Fibroblast of pulmonary artery (primary cell): ENCODE measurements around the gene KIF16B.

Experiments
- DNase-seq: peaks from one replicate; pipeline ENCODE4 v3.0.0-alpha.2; 2010; ENCODE audit warnings: low read depth
- H3K4me3 ChIP-seq: replicated peaks from 2 replicates; pipeline ENCODE4 v1.5.1; 2011; ENCODE audit warnings: low read depth, mild to moderate bottlenecking, control low read depth, low read length, moderate library complexity
- TF ChIP-seq, protein P1 (sequence below): IDR thresholded peaks from 2 replicates; pipeline ENCODE4 v1.5.1; 2011; ENCODE audit warnings: mild to moderate bottlenecking, control low read depth, low read length, inconsistent platforms; ENCODE audit errors: missing control alignments

KIF16B gene

DNA sequence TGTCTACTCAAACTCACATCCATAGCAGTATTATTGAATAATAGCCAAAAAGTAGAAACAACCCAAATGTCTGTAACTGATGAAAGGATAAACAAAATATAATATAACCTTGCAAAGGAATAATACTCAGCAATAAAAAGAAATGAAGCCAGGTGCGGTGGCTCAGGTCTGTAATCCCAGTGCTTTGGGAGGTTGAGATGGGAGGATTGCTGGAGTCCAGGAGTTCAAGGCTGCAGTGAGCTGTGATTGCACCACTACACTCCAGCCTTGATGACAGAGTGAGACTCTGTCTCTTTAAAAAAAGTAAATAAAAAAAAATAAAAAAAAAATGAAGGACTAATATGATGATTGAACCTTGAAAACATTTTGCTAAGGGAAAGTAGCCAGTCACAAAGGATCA is 22.1 kb upstream of the KIF16B start:
- no peak for DNase-seq
- no peak overlapping the region for H3K4me3 ChIP-seq
- TF ChIP-seq, protein P1, sequence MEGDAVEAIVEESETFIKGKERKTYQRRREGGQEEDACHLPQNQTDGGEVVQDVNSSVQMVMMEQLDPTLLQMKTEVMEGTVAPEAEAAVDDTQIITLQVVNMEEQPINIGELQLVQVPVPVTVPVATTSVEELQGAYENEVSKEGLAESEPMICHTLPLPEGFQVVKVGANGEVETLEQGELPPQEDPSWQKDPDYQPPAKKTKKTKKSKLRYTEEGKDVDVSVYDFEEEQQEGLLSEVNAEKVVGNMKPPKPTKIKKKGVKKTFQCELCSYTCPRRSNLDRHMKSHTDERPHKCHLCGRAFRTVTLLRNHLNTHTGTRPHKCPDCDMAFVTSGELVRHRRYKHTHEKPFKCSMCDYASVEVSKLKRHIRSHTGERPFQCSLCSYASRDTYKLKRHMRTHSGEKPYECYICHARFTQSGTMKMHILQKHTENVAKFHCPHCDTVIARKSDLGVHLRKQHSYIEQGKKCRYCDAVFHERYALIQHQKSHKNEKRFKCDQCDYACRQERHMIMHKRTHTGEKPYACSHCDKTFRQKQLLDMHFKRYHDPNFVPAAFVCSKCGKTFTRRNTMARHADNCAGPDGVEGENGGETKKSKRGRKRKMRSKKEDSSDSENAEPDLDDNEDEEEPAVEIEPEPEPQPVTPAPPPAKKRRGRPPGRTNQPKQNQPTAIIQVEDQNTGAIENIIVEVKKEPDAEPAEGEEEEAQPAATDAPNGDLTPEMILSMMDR, result no peak

GRCh38 chr20:16590041-16590633 is 16.9 kb upstream of the KIF16B start:
- H3K4me3 ChIP-seq, result no peak overlapping the region
- no peak for DNase-seq
- TF ChIP-seq, protein P1, result no peak

DNA sequence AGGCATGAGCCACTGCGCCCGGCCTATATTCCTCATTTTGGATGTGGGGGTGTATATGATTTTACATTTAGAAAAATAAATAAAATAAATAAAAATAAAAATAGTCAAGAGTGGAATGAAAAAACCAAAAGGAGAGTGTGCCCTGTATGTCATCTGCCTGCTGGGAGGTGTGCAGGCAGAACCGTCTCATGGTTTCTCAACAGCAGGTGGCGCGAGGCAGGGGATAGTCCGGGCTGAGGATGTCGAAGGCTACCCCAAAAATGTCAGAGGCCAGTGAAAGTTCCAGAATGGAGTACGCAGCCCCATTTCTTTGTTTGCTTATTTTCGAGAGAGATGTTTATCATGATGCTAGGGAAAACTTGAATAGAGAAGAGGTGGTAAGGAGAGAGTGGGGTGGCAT is 16.4 kb upstream of the KIF16B start:
- DNase-seq, result no peak
- TF ChIP-seq, protein P1, result no peak
- no peak overlapping the region for H3K4me3 ChIP-seq

GRCh38 chr20:16588241-16588640 is 15.0 kb upstream of the KIF16B start:
- TF ChIP-seq, protein P1, result no peak
- no peak for DNase-seq
- no peak overlapping the region for H3K4me3 ChIP-seq

DNA sequence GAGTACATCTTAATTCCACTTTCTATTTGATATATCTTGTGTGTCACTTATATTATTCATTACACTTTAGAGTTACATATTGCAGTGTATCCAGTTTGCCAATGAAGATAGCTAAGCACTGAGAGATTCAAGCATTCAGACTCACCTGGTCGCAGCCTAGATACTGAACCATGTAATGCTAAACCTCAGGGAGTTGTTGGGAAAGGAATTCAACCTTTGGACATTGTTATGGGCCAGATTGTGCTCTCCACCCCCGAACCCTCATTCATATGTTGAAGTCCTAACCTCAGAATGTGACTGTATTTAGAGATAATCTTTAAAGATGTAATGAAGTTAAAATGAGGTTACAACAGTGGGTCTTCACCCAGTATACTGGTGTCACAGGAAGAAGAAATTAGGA is 13.8 kb upstream of the KIF16B start:
- TF ChIP-seq, protein P1, result no peak
- no peak for DNase-seq

GRCh38 chr20:16583474-16583873 is 10.2 kb upstream of the KIF16B start:
- no peak overlapping the region for H3K4me3 ChIP-seq
- TF ChIP-seq, protein P1, result no peak
- no peak for DNase-seq

More for the DNA sequence above, 13.8 kb upstream of the KIF16B start:
- H3K4me3 ChIP-seq, result no peak overlapping the region

- no peak for DNase-seq
- H3K4me3 ChIP-seq, result no peak overlapping the region
- TF ChIP-seq, protein P1, result no peak
Measured at GRCh38 chr20:16581241-16581640, 8.0 kb upstream of the KIF16B start.
